HepG2 (cell line): ENCODE measurements around the gene GRID1.

Experiments
- ATF2 ChIP-seq: sonication (generic); formaldehyde crosslinking; IDR thresholded peaks from 2 replicates; pipeline ENCODE4 v1.4.0; 2020; ENCODE audit warnings: missing genetic modification reagents
- CHD4 ChIP-seq: fragments of 200-600 bp; sonication (generic); IDR thresholded peaks from 2 replicates; pipeline ENCODE4 v1.7.0; 2017; ENCODE audit warnings: mild to moderate bottlenecking, low read length, borderline replicate concordance
- CTCF ChIP-seq: sonication (generic); formaldehyde crosslinking; IDR thresholded peaks from 2 replicates; pipeline ENCODE4 v1.5.0; 2020; ENCODE audit warnings: mild to moderate bottlenecking, missing genetic modification reagents, moderate library complexity
- EP300 ChIP-seq, 3 experiments: sonication (generic) in 1 of 3; formaldehyde crosslinking in 1 of 3; IDR thresholded peaks; 2 replicates each; pipeline versions ENCODE4 v1.5.1 to v1.6.1; 2011 to 2020; ENCODE audit warnings: low read depth in 2 of 3, low read length in 2 of 3, borderline replicate concordance in 1 of 3, improper control_type of control experiment in 1 of 3, mild to moderate bottlenecking in 1 of 3, missing genetic modification reagents in 1 of 3, moderate library complexity in 1 of 3
- IKZF1 ChIP-seq: fragments of 450-650 bp; IDR thresholded peaks from 2 replicates; pipeline ENCODE4 v1.7.1; 2016
- NR1H2 ChIP-seq: sonication (generic); formaldehyde crosslinking; IDR thresholded peaks from 2 replicates; pipeline ENCODE4 v1.8.1; 2022; ENCODE audit warnings: low read depth, missing genetic modification reagents, borderline replicate concordance
- PHF20 ChIP-seq: sonication (generic); formaldehyde crosslinking; IDR thresholded peaks from 2 replicates; pipeline ENCODE4 v1.5.0; 2020; ENCODE audit warnings: mild to moderate bottlenecking, missing genetic modification reagents
- POLR2A ChIP-seq, 2 experiments: IDR thresholded peaks; 2 replicates each; pipeline ENCODE4 v1.6.1; 2011; ENCODE audit warnings: low read depth in 2 of 2, low read length in 2 of 2, mild to moderate bottlenecking in 1 of 2, moderate library complexity in 1 of 2; ENCODE audit not compliant: insufficient read depth in 1 of 2
- RBM22 ChIP-seq: fragments of 200-400 bp; formaldehyde crosslinking; optimal IDR thresholded peaks from 2 replicates; pipeline ENCODE3; 2017; ENCODE audit warnings: mild to moderate bottlenecking, low read length, moderate library complexity
- ZNF562 ChIP-seq: sonication (generic); formaldehyde crosslinking; IDR thresholded peaks from 2 replicates; pipeline ENCODE4 v1.8.0; 2022; ENCODE audit warnings: missing genetic modification reagents, borderline replicate concordance
- ZNF629 ChIP-seq: sonication (generic); formaldehyde crosslinking; conservative IDR thresholded peaks from 2 replicates; pipeline ENCODE4 v1.5.0; 2020; ENCODE audit warnings: missing genetic modification reagents
- ZNF777 ChIP-seq: sonication (generic); formaldehyde crosslinking; IDR thresholded peaks from 2 replicates; pipeline ENCODE4 v1.4.0; 2020; ENCODE audit warnings: missing genetic modification reagents
- TF ChIP-seq, protein P1 (sequence below): sonication (generic); formaldehyde crosslinking; conservative IDR thresholded peaks from 2 replicates; pipeline ENCODE4 v1.5.0; 2020; ENCODE audit warnings: missing genetic modification reagents

GRCh38 chr10:86007171-86007570 is 359.4 kb downstream of the GRID1 start:
- TF ChIP-seq EP300 (IDR thresholded peaks at IDR 0.05; ENCODE audit: low read depth in 2 of 2, low read length in 2 of 2) (no peak), EP300 (CRISPR knock-in tag; IDR thresholded peaks at IDR 0.05; ENCODE audit: borderline replicate concordance) (no peak), NR1H2 (no peak), CTCF (CRISPR knock-in tag) (no peak), POLR2A (IDR thresholded peaks at IDR 0.05; ENCODE audit: insufficient read depth in 1 of 2, low read depth in 2 of 2, low read length in 2 of 2) (no peak), CHD4 (no peak), IKZF1 (no peak), ATF2 (no peak), PHF20 (CRISPR knock-in tag) (no peak), RBM22 (no peak), ZNF777 (CRISPR knock-in tag) (no peak), ZNF562 (CRISPR knock-in tag) (no peak), ZNF629 (CRISPR knock-in tag) (no peak)
- TF ChIP-seq, protein P1, sequence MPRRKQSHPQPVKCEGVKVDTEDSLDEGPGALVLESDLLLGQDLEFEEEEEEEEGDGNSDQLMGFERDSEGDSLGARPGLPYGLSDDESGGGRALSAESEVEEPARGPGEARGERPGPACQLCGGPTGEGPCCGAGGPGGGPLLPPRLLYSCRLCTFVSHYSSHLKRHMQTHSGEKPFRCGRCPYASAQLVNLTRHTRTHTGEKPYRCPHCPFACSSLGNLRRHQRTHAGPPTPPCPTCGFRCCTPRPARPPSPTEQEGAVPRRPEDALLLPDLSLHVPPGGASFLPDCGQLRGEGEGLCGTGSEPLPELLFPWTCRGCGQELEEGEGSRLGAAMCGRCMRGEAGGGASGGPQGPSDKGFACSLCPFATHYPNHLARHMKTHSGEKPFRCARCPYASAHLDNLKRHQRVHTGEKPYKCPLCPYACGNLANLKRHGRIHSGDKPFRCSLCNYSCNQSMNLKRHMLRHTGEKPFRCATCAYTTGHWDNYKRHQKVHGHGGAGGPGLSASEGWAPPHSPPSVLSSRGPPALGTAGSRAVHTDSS (CRISPR knock-in tag) = no peak
